Mammary epithelial cell (primary cell): ENCODE data around the gene CREB5.

Experiments
- EZH2 ChIP-seq: IDR thresholded peaks from 2 replicates; pipeline ENCODE4 v1.6.1; 2012; ENCODE audit warnings: low read length, inconsistent platforms, borderline replicate concordance
- TF ChIP-seq, protein P1 (sequence below), 2 donors: IDR thresholded peaks in 1 of 2; conservative IDR thresholded peaks in 1 of 2; 2 replicates each; pipeline ENCODE4 v1.5.1; 2011 to 2012; ENCODE audit warnings: inconsistent platforms in 2 of 2, low read length in 2 of 2, mild to moderate bottlenecking in 2 of 2, control low read depth in 1 of 2, low read depth in 1 of 2; ENCODE audit not compliant: insufficient read depth in 1 of 2; ENCODE audit errors: extremely low read depth in 1 of 2

GRCh38 chr7:28638914-28639313, 226.6 kb downstream of the CREB5 start:
- no peak for TF ChIP-seq EZH2
- TF ChIP-seq, protein P1, sequence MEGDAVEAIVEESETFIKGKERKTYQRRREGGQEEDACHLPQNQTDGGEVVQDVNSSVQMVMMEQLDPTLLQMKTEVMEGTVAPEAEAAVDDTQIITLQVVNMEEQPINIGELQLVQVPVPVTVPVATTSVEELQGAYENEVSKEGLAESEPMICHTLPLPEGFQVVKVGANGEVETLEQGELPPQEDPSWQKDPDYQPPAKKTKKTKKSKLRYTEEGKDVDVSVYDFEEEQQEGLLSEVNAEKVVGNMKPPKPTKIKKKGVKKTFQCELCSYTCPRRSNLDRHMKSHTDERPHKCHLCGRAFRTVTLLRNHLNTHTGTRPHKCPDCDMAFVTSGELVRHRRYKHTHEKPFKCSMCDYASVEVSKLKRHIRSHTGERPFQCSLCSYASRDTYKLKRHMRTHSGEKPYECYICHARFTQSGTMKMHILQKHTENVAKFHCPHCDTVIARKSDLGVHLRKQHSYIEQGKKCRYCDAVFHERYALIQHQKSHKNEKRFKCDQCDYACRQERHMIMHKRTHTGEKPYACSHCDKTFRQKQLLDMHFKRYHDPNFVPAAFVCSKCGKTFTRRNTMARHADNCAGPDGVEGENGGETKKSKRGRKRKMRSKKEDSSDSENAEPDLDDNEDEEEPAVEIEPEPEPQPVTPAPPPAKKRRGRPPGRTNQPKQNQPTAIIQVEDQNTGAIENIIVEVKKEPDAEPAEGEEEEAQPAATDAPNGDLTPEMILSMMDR (conservative IDR thresholded peaks at IDR 0.05 in 1 of 2, IDR thresholded peaks at IDR 0.05 in 1 of 2; ENCODE audit: extremely low read depth in 1 of 2, insufficient read depth in 1 of 2, low read depth in 1 of 2, low read length in 2 of 2), result no peak
